DLD1 (cell line): Measurements from ENCODE around the gene PTPRG.
"Not testable (repeated sequence)": the region's sequence is repeated elsewhere in the genome, so short reads cannot be mapped to it uniquely, and the experiment has no call there.

ENCODE experiments used
- in situ Hi-C: cut with HindIII; loops from 2 replicates; pipeline ENCODE4 v1.10.0; 2017; ENCODE audit warnings: low sequenced_read_pairs

PTPRG gene

DNA sequence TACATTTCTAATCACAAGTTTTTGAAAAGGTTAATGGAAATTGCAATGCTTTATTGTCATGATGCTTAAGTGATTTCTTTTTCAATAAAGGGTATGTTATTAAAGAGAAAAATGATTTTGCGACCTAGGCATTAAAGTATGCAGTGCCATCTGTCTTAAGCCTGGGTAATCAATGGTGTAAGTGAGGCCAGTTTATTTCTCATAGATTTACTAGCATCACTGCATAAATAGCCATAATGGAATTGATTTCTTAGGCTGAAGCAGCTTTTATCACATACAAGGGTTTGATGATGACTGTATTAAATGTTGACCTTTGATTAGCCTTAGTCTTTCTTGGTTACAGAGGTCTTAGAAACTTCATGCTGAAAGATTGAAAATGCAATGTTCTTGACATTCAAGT is 464.5 kb downstream of the PTPRG start:
- in situ Hi-C loops: no loop called here

DNA sequence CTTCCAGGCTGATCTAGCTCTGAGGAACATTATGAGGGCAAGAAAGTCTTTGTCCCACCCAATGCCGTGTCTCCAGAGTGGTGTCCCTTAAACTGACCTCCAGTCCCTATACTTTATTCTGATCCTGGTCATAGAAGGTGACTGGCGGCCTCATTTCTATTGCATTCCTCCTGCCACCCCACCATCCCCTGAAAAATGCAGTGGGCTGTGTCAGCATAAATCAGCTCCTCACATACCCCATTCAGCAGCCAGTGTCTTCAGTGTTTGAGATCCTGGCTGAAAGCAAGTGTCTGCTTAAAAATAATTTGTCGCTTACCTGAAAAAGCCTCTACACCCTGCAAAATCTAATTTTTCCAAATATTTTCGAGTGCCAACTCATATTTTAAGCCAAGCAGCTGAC is 465.9 kb downstream of the PTPRG start:
- in situ Hi-C loops: no loop called here

DNA sequence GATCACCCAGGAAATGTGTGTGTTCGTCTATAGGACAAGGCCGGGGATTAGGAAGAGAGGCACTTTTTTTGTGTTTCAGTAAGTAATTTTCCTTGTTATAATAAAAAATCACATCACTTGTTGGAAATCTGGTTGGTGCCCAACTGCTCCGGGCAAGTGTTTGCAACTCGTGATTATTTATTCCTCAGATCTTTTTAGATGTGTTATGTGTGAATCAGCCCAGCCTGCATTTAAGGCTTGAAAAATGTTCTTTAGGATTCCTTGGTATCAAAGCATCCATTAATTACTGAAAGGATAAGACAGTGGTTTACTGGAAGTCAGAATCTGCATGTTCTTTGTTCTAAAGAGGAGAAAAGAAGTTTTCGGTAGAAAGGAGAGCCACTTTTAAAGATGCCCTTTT is 466.4 kb downstream of the PTPRG start:
- in situ Hi-C loops: no loop called here

DNA sequence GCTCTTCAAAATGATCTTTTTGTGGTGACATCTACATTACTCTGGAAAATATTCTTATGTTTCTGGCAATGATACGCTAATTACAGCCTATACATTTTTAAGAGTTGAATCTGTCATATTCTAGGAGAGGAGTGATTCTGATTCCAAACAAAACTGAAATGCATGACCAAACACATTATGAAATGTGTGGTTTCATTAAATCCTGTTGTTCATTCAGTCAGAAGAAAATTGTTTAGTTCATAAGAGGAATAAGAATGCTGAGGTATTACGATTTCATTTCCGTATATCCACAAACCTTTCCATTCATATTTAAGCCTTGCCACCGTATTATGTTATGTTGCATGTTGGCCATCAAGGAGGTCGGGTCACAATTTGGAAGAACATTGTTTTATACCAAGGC is 466.9 kb downstream of the PTPRG start:
- in situ Hi-C loops: no loop called here

DNA sequence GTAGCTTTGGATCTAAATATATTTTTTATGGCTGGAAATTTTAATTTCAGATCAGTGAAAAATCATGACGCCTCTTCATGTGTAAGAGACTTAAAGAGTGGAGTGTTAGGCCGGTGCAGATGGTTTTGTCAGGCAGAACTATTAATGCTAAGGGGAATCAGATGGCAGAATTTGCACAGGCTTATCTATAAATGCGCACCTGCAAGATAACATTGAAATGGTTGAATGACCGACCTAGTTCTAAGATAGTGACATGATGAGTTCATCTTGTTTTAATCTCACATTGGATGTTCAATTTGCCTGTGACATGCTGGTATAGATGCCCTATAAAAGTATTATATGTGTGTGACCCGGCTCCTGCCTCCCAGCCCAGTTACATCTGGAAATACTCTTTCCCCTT is 471.4 kb downstream of the PTPRG start:
- in situ Hi-C loops: no loop called here

DNA sequence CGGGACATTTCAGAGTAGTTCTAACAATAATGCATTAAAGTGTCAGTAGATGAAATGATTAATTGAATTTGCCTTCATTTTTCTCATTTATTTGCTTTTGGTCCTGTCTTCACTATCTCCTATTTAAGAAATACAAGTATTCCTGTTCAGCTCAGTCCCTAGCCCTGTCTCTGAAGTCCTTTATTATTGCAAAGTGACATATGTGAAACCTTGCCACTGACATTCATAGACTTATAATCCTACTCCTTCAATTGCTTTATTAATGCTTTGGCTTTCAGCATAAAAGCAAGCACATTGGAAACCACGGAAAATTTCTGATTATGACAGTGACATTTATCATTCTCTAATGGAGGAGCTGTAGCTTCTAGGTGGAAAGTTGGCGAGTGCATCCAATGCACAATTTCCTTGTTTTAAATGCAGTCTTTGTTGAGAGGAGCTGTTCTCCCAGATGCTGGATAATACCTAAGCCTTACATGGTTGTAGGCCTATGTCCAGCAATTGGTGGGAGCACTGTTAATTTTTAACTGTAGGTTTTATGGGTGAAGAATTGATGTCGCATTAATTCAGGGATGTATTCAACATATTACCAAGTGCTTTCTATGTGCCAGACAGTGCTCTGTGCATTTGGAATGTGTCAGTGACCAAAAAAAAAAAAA is 474.2 kb downstream of the PTPRG start:
- in situ Hi-C loops: no loop called here

DNA sequence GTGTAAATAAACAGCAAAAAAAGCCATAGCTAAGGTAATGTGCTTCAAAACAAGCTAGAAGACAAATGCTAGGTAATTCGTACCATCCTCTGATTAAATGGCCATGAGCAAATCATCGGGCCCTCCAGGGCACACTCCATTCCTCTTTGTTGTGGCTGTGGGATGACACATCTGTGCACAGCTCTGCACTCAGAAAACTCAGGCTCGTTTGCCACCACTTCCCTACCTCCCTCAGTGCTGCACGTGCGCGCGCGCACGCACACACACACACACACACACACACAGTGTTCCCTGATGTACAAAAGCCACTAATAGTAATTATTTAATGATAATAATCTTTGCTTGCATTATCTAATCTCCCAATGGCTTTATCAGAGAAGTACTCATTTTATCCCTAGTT is 475.4 kb downstream of the PTPRG start:
- in situ Hi-C loops: no loop called here

DNA sequence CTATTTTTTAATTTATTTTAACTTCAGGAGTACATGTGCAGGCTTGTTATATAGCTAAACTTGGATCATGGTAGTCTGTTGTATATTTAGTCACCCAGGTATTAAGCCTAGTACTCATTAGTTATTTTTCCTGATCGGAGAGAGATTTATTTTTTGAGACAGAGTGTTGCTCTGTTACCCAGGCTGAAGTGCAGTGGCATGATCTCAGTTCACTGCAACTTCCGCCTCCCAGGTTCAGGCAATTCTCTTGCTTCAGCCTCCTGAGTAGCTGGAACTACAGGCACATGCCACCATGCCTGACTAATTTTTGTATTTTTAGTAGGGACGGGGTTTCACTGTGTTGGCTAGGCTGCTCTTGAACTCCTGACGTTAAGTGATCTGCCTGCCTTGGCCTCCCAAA is 477.4 kb downstream of the PTPRG start:
- in situ Hi-C loops: not testable (repeated sequence)

DNA sequence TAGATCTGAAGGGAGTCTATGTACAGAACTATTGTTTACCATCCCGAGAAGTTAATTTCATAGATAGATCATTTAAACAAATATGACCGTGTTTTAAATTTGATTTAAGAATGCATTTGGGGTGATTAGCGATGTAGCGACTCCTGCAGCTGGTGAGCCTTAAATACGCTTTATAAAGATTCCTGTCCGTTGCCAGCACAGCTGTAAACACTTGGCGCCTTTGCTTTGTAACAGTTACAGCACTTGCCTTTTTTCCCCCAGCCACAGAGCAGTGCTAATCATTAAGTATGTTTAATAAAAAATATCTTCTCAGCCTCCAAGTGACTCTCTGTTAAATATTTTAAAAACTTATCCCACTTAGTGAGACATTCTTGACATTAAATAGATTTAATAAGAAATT is 478.2 kb downstream of the PTPRG start:
- in situ Hi-C loops: no loop called here

DNA sequence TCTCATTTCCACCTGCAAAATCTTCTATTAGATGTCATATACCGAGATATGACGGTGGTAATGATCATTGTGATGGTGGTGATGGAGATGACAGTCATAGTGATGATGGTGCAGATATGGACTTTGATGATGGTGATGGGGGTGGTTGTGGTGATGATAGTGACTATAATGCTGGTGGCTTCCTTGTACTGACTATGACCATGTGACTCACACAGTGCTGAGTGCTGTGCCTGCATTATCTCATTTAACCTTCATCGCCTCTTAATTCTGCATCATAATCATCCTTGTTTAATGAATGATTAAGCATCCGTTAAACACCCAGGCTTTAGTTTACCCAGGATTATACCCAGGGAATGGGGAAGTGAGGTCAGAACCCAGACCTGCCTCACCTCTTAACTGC is 480.3 kb downstream of the PTPRG start:
- in situ Hi-C loops: no loop called here

DNA sequence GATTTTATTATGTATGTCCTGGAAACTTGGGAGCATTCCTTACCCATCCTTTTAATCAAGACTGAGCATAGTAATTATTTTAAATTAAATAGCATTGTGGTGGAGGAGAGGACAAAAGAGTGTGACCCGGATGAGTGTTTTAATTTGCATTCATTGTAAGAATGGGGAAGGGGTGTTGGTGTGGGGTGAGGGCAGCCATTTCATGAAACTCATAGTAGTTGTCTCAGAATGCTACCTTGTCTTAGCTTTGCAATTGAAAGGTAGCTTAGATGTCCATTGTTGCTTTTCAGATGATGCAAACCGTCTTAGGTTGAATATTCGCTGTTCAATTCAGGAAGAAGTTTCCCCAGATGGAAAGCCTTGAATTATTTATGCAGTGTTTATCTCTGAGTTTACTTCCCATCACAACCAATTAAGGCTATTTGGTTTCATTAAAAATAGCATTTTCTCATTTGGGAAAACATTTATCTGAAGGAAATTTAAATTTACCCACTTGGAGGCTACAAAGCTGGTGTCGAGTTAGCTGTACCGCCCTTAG is 483.6 kb downstream of the PTPRG start:
- in situ Hi-C loops: no loop called here

DNA sequence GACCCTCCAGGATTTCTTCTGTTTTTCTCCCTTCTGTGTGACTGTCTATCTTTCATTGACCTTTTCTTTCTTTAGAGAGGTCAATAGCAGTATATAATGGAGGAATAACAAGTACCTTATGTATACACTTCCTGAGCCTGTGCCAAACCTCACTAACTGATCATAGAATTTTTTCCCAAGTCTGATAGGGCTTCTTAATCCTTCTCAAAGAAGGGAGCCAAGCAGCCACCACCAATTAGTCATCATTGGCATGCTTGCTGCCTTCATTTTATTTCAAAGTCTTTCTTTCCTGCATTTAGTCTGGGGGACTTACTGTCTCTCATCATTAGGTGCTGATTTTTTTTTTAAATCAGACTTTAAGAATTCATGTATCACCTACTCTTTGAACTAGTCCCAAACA is 485.0 kb downstream of the PTPRG start:
- in situ Hi-C loops: no loop called here

DNA sequence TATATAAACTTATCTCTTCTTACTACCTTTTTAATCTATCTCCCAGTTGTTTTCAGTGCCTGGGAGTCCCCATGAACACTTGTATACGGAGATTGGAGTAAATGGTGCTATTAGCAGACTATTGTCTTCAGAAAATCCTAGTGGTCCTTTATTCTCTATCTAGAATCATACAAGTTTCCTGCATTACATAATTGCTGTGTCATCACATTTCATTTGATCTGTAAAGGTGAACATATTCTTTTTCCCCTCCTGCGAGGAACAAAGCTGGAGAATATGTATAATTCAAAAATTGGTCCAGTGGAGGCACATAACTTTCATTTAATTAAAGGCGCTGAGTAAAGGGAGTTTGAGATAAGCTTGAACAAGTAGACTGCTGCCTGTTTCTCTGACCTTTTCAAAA is 487.2 kb downstream of the PTPRG start:
- in situ Hi-C loops: no loop called here

DNA sequence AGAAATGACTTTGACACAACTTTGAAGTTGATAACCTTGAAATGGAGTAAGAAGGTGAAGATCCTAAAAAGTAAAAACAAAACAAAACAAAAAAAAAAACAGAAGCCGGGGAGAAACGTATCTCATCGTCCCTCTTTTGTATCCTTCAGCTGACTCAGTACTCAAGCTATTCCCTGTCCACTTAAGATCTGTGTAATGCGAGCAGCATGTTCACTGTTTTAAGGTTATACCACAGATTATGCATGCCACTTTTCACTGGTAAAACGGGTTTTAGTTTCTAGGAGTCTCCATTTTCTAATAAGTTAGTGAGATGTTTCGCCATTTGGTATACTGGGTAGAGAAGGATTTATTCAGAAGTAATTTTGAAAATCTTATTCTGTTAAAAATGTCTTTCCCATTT is 487.7 kb downstream of the PTPRG start:
- in situ Hi-C loops: no loop called here

DNA sequence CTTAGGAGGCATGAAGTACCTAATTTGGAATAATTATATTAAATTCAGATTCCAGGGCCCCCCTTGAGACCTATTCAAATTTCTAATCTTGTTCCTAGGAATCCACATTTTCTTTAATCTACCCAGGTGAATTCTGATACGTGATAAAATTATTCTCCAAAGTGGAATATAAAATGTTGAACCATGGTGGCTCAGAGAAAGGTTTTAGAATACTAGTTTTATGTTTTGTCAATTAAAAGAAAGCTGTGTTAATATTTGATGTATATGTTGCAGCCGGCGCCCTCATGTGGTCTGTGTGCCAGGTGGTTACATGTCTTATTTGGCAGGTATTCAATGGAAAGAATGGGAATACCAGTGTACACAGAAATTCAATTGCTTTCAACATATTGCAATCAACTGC is 490.1 kb downstream of the PTPRG start:
- in situ Hi-C loops: no loop called here

DNA sequence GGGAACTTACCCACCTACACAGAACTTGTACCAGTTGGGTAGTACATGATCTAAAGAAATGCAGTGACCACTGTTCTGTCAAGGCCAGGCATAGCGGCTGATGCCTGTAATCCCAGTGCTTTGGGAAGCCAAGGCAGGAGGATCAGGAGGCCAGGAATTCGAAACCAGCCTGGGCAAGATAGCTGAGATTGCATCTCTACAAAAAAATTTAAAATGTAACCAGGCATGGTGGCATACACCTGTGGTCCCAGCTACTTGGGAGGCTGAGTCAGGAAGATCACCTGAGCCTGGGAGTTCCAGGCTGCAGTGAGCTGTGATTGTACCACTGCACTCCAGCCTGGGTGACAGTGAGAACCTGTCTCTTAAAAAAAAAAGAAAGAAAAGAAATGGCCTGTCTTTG is 491.0 kb downstream of the PTPRG start:
- in situ Hi-C loops: no loop called here

DNA sequence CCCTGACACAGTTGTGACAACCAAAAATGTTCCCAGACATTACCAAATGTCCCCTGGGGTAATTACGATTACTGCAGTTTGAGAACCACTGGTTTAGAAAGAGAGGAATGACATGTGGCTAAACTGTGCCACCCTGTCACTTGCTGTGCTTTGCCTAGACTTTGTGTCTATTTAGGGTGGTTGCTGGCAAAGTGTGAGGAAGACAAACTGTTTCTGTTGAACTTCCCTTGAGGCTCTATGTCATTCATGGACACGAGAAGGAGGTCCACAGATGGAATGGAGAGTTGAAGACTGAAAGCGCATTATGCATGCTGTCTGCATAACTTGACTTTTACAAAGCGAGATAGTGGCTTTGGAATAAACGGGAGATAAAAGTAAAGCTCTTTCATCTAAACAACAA is 495.3 kb downstream of the PTPRG start:
- in situ Hi-C loops: no loop called here

DNA sequence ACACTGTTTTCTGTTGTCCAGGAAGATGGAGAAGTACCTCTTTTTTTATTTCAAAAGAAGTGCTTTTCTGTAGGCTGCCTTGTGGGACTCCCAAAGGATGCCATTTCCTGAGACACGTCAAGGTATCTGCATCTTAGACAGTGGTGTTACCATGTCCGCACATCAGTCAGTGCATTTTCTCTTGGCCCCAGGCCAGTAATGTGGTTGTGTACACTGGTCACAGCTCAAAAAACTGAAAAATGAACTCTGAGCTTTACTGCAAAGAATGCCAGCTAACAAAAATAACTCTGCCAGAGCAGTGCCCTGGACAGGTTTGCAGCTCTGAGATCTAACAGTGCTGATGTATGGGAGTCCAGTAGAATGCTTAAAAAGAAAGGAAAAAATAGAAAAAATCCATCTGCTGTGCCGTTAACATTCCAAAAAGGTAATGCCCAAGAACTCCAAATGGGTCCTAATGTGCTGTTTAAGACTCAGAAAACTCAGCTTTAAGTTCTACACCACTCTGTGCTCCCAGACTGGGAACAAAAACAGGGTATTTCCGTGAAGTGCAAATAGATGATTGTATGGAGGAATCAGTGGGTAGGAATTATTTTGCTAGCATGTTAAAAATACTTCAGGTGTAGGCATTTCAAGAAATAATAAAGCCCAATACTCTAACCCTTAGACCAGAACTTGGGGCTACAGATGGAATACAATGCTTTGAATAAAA is 496.1 kb downstream of the PTPRG start:
- in situ Hi-C loops: no loop called here

DNA sequence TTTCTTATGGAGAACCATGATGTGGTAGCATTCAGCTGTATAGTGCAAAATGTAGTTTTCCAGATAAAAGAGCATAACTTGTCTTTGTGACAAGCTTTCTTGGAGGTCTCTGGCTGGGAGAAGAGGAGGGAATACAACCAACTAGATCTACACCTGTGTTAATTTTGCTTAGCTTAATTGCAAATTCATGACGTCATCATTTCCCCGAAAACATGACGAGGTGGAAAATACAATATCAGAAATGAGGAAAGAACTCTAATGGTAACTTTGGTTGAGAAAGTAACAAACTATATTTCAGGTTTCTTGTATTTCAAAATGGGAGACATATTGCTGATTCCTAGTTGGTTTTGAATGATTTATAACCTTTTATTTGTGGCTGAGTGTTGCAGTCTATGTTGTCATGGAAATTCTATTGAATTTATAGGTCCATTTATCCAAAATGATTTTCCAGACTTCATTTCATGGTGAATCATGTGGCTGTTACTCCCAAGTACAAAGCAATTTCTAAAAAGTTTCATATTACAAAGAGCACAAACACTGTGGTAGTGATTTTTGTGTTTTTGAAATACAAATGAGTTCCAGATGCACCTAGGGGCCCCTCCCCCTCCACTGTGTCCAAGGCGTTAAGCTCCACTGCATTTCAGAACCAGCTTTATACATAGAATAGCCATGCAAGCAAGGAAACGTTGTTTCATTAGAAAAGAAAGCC is 504.8 kb downstream of the PTPRG start:
- in situ Hi-C loops: no loop called here

DNA sequence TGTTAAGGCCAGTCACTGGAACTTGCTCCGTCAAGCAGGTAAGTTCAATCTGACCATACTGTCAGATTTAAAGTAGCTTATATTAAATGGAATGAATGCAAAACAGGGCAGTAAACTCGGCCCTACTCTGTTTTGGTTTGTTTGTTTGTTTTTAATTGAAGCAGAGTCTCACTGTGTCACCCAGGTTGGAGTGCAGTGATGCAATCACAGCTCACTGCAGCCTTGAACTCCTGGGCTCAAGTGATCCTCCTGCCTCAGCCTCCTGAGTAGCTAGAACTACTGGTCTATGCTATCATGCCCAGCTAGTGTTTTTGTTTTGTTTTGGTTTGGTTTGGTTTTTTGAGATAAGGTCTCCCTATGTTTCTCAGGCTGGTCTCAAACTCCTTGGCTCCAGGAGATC is 507.0 kb downstream of the PTPRG start:
- in situ Hi-C loops: no loop called here

DNA sequence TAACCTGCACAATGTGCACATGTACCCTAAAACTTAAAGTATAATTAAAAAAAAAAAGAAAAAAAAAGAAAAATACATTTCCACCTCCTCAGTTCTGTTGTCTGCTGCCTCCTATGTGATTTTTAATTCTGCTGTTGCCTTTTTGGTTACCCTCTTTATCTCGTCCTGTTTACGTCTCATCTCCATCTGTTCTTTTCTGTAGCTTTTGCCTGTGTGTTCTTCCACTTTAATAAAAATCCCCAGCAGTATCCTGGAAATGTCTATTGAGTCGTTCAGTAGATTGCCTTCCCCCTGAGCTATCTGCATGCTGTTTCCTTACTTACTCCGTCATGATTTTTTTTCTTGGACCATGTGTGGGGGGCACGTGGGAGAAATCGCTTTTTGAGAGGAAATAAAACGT is 509.5 kb downstream of the PTPRG start:
- in situ Hi-C loops: no loop called here

DNA sequence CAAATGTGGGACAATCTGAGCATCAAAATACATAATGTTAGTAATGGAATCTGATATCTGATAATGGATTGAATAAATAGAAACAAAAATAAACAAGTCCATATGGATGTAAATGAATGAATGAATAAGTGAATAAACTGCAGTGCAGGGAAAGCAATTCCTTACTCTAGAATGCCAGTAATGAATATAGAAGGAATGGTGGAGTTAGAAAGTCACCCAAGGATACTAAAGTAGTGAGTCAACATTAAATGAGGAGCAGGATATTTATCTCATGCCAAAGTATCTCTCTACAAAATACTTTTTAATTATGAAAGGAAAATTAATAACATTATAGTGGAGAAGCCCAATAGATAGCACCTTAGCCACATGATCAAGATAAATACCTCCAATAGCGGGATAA is 511.7 kb downstream of the PTPRG start:
- in situ Hi-C loops: no loop called here
